Duodenal mucosa (tissue), 2 donors: Measurements from ENCODE around the gene SPRR2G.
"Not testable (repeated sequence)": the region's sequence is repeated elsewhere in the genome, so short reads cannot be mapped to it uniquely, and the experiment has no call there.

Source experiments
- H3K27ac ChIP-seq: one replicate; pipeline ENCODE4 v1.7.0; 2013; ENCODE audit warnings: low read depth, low read length
- H3K27me3 ChIP-seq, 2 donors: one replicate each; pipeline ENCODE4 v1.7.0; 2013; ENCODE audit warnings: low read length in 2 of 2, control low read depth in 1 of 2; ENCODE audit not compliant: insufficient read depth in 2 of 2, control insufficient read depth in 1 of 2
- H3K36me3 ChIP-seq, 2 donors: one replicate each; pipeline ENCODE4 v1.7.0; 2013; ENCODE audit warnings: low read length in 2 of 2, control low read depth in 1 of 2; ENCODE audit not compliant: insufficient read depth in 2 of 2, control insufficient read depth in 1 of 2
- H3K4me1 ChIP-seq, 2 donors: one replicate each; pipeline ENCODE4 v1.7.0; 2013; ENCODE audit warnings: low read length in 2 of 2, control low read depth in 1 of 2; ENCODE audit not compliant: insufficient read depth in 2 of 2, control insufficient read depth in 1 of 2
- H3K4me3 ChIP-seq, 2 donors: one replicate each; pipeline ENCODE4 v1.7.0; 2013; ENCODE audit warnings: low read length in 2 of 2, low read depth in 1 of 2
- H3K9ac ChIP-seq, 2 donors: one replicate each; pipeline ENCODE4 v1.7.0; 2013; ENCODE audit warnings: low read length in 2 of 2, low read depth in 1 of 2
- H3K9me3 ChIP-seq, 2 donors: one replicate each; pipeline ENCODE4 v1.7.0; 2013; ENCODE audit warnings: low read length in 2 of 2, control low read depth in 1 of 2; ENCODE audit not compliant: control insufficient read depth in 1 of 2

The SPRR2G gene

GRCh38 chr1:153150846-153151245, at the start of gene SPRR2G:
SPRR2G (minus strand) TSS chr1:153150890; CDS start chr1:153150110, 780 bp downstream.
- Histone ChIP-seq H3K27ac (no peak within 1 kb of the TSS), H3K4me3 (no peak within 1 kb of the TSS), H3K9ac (no peak within 1 kb of the TSS), H3K27me3 (no peaks in the 10 kb centered on the region), H3K9me3 (no peaks in the 10 kb centered on the region), H3K36me3 (no peaks in the 10 kb centered on the region), H3K4me1 (no peaks in the 10 kb centered on the region)

GRCh38 chr1:153195216-153195615, 44.5 kb upstream of the SPRR2G start:
- H3K27me3 ChIP-seq: peaks cover 7 to 8% of the 10 kb centered on the region in 2 donors
- H3K9me3 ChIP-seq: no peaks in the 10 kb centered on the region
- H3K27ac ChIP-seq: no peak overlapping the region

GRCh38 chr1:153194331-153195050, 43.8 kb upstream of the SPRR2G start:
- H3K9ac ChIP-seq: no peak overlapping the region
- H3K27me3 ChIP-seq: peaks cover 7 to 8% of the 10 kb centered on the region in 2 donors
- no peak overlapping the region for H3K27ac ChIP-seq
- no peaks in the 10 kb centered on the region for H3K4me1 ChIP-seq
- H3K36me3 ChIP-seq: no peaks in the 10 kb centered on the region
- no peak overlapping the region for H3K4me3 ChIP-seq
- H3K9me3 ChIP-seq: no peaks in the 10 kb centered on the region

More at GRCh38 chr1:153195216-153195615, 44.5 kb upstream of the SPRR2G start:
- Histone ChIP-seq H3K4me3 (no peak overlapping the region), H3K9ac (no peak overlapping the region), H3K4me1 (no peaks in the 10 kb centered on the region), H3K36me3 (no peaks in the 10 kb centered on the region)

GRCh38 chr1:153192697-153193096, 42.0 kb upstream of the SPRR2G start:
- no peaks in the 10 kb centered on the region for H3K4me1 ChIP-seq
- H3K27ac ChIP-seq: no peak overlapping the region
- H3K27me3 ChIP-seq: peaks cover under 1 to 7% of the 10 kb centered on the region in 2 donors
- H3K36me3 ChIP-seq: no peaks in the 10 kb centered on the region
- no peak overlapping the region for H3K9ac ChIP-seq
- H3K4me3 ChIP-seq: no peak overlapping the region
- H3K9me3 ChIP-seq: no peaks in the 10 kb centered on the region

- no peaks in the 10 kb centered on the region for H3K4me1 ChIP-seq
- H3K9ac ChIP-seq: no peak overlapping the region
- no peak overlapping the region for H3K4me3 ChIP-seq
- H3K27me3 ChIP-seq: peaks cover 0 to 7% of the 10 kb centered on the region in 2 donors
- H3K9me3 ChIP-seq: no peaks in the 10 kb centered on the region
- no peak overlapping the region for H3K27ac ChIP-seq
- H3K36me3 ChIP-seq: no peaks in the 10 kb centered on the region
Measured at GRCh38 chr1:153190373-153190772, 39.7 kb upstream of the SPRR2G start.

- H3K4me1 ChIP-seq, H3K9me3 ChIP-seq, H3K9ac ChIP-seq, H3K27ac ChIP-seq, H3K36me3 ChIP-seq, H3K4me3 ChIP-seq, H3K27me3 ChIP-seq: not testable (repeated sequence)
Measured at GRCh38 chr1:153188301-153188700, 37.6 kb upstream of the SPRR2G start.

GRCh38 chr1:153180556-153180955, 29.9 kb upstream of the SPRR2G start:
- Histone ChIP-seq H3K27ac (no peak overlapping the region), H3K9me3 (no peaks in the 10 kb centered on the region), H3K4me3 (no peak overlapping the region), H3K36me3 (no peaks in the 10 kb centered on the region), H3K9ac (no peak overlapping the region), H3K27me3 (no peaks in the 10 kb centered on the region), H3K4me1 (no peaks in the 10 kb centered on the region)

GRCh38 chr1:153178922-153179321, 28.2 kb upstream of the SPRR2G start:
- H3K4me1 ChIP-seq: no peaks in the 10 kb centered on the region
- H3K36me3 ChIP-seq: no peaks in the 10 kb centered on the region
- no peak overlapping the region for H3K27ac ChIP-seq
- H3K4me3 ChIP-seq: no peak overlapping the region
- no peak overlapping the region for H3K9ac ChIP-seq
- no peaks in the 10 kb centered on the region for H3K27me3 ChIP-seq
- H3K9me3 ChIP-seq: no peaks in the 10 kb centered on the region

- H3K9ac ChIP-seq: no peak overlapping the region
- H3K9me3 ChIP-seq: no peaks in the 10 kb centered on the region
- H3K4me1 ChIP-seq: no peaks in the 10 kb centered on the region
- H3K27me3 ChIP-seq: no peaks in the 10 kb centered on the region
- H3K36me3 ChIP-seq: no peaks in the 10 kb centered on the region
- H3K27ac ChIP-seq: no peak overlapping the region
- H3K4me3 ChIP-seq: no peak overlapping the region
Measured at GRCh38 chr1:153174624-153175023, 23.9 kb upstream of the SPRR2G start.

- Histone ChIP-seq H3K9me3 (no peaks in the 10 kb centered on the region), H3K4me1 (no peaks in the 10 kb centered on the region), H3K27ac (no peak overlapping the region), H3K27me3 (peaks cover 0 to 7% of the 10 kb centered on the region in 2 donors), H3K36me3 (no peaks in the 10 kb centered on the region), H3K4me3 (no peak overlapping the region), H3K9ac (no peak overlapping the region)
Measured at GRCh38 chr1:153168686-153169085, 18.0 kb upstream of the SPRR2G start.
